ENCODE measurements around the gene RPS27. TPM values are rescaled to one million over a fixed set of nuclear protein-coding genes. Genes with fewer than 3 reads are reported as not detected.
A peak's percentile ranks its signal among the peaks of the same experiment; 100 is the strongest.
"Not testable (repeated sequence)": the region's sequence is repeated elsewhere in the genome, so short reads cannot be mapped to it uniquely, and the experiment has no call there.

RPS27 gene
- total RNA-seq, 2 experiments from 2014 or later, result 1,340 to 1,924 TPM

DNA sequence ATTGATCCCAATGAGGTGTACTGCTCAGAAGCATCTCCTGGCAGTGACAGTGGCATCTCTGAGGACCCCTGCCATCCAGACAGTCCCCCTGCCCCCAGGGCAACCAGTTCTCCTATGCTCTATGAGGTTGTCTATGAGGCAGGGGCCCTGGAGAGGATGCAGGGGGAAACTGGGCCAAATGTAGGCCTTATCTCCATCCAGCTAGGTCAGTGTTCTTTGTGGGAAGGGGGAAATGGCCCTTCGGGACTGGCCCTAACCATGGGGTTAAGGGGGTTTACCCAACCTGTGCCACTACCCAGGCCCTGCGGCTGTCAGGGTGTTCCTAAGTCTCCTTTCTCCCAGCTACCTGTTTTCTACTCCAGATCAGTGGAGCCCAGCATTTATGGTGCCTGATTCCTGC, 21.6 kb upstream of the RPS27 start:
- Mint-ChIP-seq H3K27me3 (no peaks in the 10 kb centered on the region), H3K9me3 (no peaks in the 10 kb centered on the region), H3K4me3 (no peak overlapping the region), H3K36me3 (peaks cover 27% of the 10 kb centered on the region), H3K27ac (peak overlapping the region; percentile 9), H3K4me1 (peaks cover 41% of the 10 kb centered on the region)
- no peak for DNase-seq

DNA sequence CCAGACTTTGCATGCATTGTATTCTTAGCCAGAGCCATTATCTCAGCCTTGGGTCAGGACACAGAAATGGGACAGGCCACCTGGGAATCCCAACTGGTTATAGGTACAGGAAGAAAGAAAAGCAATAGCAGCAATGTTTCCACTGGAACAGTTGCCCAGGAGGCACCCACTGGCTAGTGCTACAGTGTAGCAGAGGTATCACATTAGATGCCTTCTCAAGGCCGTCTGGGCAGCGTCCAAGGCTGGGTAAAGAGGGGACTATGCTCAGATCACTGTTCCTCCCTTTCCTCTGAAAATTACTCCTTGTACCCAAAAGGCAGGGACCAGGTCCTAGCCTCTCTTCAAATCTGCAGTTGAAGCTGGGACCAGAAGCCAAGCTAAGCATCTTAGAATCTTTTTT, 20.2 kb upstream of the RPS27 start:
- H3K4me1 Mint-ChIP-seq, result peaks cover 43% of the 10 kb centered on the region
- no peaks in the 10 kb centered on the region for H3K27me3 Mint-ChIP-seq
- H3K27ac Mint-ChIP-seq, result no peak overlapping the region
- peaks cover 33% of the 10 kb centered on the region for H3K36me3 Mint-ChIP-seq
- no peak for DNase-seq
- no peak overlapping the region for H3K4me3 Mint-ChIP-seq
- H3K9me3 Mint-ChIP-seq, result no peaks in the 10 kb centered on the region

DNA sequence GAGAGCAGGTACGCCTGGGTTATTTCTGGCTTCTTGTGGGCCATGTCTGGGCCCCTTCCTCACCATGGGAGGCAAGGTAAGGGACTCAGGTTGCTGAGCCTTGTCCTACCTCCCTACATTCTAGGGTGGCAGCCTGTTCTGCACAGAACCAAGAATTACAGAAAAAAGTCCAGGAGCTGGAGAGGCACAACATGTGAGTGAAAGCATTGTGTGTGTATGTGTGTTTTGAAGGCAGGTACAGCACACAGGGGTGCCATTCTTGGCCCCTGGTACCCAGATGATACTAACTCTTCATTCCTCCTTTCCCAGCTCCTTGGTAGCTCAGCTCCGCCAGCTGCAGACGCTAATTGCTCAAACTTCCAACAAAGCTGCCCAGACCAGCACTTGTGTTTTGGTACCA, 17.5 kb upstream of the RPS27 start:
- Mint-ChIP-seq H3K4me1 (peaks cover 42% of the 10 kb centered on the region), H3K27me3 (no peaks in the 10 kb centered on the region), H3K9me3 (no peaks in the 10 kb centered on the region), H3K4me3 (no peak overlapping the region), H3K36me3 (peaks cover 38% of the 10 kb centered on the region), H3K27ac (peak overlapping the region; percentile 76)
- no peak for DNase-seq

DNA sequence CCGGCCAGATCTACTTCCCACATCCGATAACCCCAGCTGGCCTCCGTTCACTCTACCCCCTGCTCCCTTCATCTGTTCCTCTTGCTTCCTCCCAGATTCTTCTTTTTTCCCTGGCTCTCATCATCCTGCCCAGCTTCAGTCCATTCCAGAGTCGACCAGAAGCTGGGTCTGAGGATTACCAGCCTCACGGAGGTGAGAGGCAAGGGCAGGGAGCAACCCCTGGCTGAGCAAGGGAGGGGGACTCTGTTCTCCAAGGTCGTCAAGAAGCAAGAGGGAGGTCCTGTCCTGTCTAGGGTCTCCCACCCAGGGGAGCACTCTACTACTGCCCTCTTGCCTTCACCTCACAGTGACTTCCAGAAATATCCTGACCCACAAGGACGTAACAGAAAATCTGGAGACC, 17.0 kb upstream of the RPS27 start:
- Mint-ChIP-seq H3K4me1 (peaks cover 42% of the 10 kb centered on the region), H3K36me3 (peaks cover 38% of the 10 kb centered on the region), H3K27ac (peak overlapping the region; percentile 43), H3K9me3 (no peaks in the 10 kb centered on the region), H3K4me3 (no peak overlapping the region), H3K27me3 (no peaks in the 10 kb centered on the region)
- DNase-seq, result no peak

DNA sequence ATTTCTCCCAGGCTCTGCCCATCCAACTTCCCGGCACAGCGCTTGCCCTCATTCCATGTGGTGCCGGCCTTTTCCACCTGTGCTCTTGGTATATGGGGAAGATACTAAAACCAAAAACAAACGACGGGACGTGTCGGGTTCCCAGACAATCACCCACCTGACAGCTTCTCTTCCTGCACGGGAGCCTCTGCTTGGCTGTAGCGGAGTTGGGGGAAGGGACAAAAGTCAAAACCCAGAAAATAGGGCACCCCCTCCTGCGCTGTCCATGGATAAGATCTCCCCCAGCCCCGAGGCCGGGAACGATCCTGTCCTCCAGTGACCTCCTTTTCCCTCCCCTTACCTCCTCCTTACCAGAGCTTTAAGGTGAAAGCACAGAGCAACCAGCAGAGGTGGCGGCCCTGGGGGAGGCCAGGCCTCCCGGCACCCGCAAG, 13.7 kb upstream of the RPS27 start:
- Mint-ChIP-seq H3K9me3 (no peaks in the 10 kb centered on the region), H3K4me1 (peaks cover 43% of the 10 kb centered on the region), H3K27ac (peak overlapping the region; percentile 98), H3K4me3 (peak overlapping the region; percentile 98), H3K36me3 (peaks cover 42% of the 10 kb centered on the region), H3K27me3 (no peaks in the 10 kb centered on the region)
- DNase-seq, result no peak

DNA sequence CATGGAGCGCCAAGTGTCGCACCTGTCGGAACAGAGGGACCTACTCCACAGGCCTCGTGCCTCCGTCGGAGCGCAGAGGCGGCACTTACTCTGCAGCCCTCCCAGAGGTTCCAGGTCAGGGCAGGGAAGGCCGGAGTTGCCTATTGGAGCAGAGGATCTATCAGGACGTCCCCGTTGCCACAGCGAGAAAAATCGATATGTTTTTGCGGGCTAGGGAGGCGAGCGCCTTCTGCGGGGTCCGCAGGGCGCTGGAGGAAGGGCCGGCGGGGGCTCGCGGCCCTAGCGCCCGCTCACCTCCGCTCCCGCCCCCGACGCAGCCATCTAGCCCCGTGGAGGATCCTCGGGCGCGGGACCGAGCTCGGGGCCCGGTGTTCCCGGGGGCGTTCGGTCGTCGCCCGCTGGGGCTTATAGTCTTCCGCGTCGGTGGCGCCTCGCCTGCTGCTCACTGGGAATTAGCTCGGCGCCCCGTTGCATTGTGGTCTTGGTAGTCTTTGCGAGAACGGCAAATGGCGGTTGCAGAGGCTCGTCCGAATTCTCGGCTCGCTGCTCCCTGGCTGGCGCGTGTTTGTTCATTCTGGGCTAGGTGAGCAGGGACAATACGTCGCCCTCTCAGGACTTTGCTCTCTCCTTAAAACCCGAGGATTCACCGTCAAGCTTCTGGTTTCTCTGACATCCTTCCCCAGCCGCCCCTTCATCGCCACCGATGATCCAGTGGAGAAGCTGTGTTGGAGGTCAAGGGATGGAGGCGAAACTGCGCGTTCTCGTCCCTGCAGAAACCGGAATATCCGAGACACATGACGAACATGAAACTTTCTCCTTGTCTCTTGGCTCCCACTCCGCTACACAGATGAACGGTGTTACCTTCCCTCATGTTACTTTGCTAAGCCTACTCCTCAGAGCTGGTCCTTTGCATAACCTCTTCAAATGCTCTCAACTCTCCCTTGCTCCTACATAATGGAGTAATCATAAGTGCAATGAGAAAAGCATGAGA, 13.0 kb upstream of the RPS27 start, which contains the start of gene JTB:
TSS of gene JTB (minus strand) at position 425 of the 991 bp plus-strand sequence. CDS start at position 3, 422 bp downstream.
- H3K27ac Mint-ChIP-seq, result peak within 1 kb of the TSS; percentile 98
- no peaks in the 10 kb centered on the region for H3K27me3 Mint-ChIP-seq
- H3K9me3 Mint-ChIP-seq, result no peaks in the 10 kb centered on the region
- peaks cover 35% of the 10 kb centered on the region for H3K36me3 Mint-ChIP-seq
- H3K4me1 Mint-ChIP-seq, result peaks cover 36% of the 10 kb centered on the region
- H3K4me3 Mint-ChIP-seq, result peak within 1 kb of the TSS; percentile 98
- peak; percentile 86 for DNase-seq

DNA sequence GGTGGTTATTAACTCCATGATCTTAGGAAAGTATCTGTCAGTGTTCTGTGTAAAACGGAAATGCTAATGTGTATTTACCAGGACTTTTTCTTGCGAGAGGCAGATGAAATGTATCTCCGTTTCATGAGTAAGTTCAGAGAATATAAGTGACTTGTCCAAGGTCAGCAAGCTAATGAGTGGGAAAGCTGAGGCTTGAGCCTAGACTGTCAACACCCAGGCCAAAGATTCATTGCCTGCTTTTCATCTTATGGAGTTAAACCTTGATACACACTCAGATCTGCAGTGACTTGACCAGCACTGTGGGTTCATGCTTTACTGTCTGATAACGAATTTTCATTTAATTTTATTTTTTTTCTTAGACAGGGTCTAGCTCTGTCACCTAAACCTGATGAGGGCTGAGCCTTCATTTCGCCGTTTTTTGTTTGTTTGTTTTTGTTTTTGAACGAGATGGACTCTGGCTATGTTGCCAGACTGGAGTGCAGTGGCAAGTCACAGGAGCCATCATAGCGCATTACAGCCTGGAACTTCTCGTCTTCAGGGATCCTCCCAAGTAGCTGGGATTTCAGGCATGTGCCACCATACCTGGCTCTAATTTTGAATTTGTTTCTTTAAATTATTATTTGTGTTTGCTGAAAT, 12.2 kb upstream of the RPS27 start:
- DNase-seq, result no peak
- no peaks in the 10 kb centered on the region for H3K27me3 Mint-ChIP-seq
- H3K9me3 Mint-ChIP-seq, result no peaks in the 10 kb centered on the region
- H3K4me3 Mint-ChIP-seq, result peak overlapping the region; percentile 98
- peaks cover 33% of the 10 kb centered on the region for H3K4me1 Mint-ChIP-seq
- H3K36me3 Mint-ChIP-seq, result peaks cover 30% of the 10 kb centered on the region
- H3K27ac Mint-ChIP-seq, result peak overlapping the region; percentile 94

DNA sequence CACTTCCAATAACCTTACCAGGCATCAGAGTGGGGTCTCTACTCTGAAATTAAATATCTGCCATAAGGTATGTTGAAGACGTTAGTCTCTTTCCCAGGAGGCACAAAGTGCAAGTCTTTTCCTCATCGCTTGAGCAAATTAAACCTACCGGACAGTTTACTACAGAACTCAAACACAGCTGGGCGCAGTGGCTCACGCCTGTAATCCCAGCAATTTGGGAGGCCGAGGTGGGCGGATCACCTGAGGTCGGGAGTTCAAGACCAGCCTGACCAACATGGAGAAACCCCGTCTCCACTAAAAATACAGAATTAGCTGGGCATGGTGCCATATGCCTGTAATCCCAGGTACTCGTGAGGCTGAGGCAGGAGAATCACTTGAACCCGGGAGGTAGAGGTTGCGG, 11.5 kb upstream of the RPS27 start:
- H3K9me3 Mint-ChIP-seq, H3K27me3 Mint-ChIP-seq, DNase-seq: not testable (repeated sequence)
- H3K4me1 Mint-ChIP-seq, result peaks cover 31% of the 10 kb centered on the region
- peak overlapping the region; percentile 98 for H3K4me3 Mint-ChIP-seq
- peaks cover 30% of the 10 kb centered on the region for H3K36me3 Mint-ChIP-seq
- H3K27ac Mint-ChIP-seq, result peak overlapping the region; percentile 18

DNA sequence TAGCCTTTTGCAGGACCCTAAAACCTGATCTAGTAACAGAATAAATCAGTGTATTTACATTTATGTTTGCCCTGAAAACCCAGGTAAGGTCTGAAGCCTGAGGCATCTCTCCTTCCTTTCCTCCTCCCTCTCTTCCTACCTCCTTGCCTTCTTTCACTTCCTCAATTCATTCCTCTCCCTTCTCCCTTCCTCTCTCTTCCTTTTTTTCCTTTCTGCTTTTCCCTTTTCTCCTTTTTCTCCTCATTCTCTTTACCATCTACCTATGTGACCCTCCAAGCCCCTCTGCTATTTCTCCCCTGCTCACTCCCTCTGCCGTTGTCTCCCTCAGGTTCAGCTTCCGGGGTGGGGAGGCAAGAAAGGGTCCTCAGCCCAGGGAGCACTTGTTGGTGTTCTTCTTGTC, 8.8 kb upstream of the RPS27 start:
- not testable (repeated sequence) for H3K27ac Mint-ChIP-seq, H3K9me3 Mint-ChIP-seq, H3K4me3 Mint-ChIP-seq, DNase-seq, H3K27me3 Mint-ChIP-seq
- Mint-ChIP-seq H3K4me1 (peaks cover 34% of the 10 kb centered on the region), H3K36me3 (peaks cover 14% of the 10 kb centered on the region)

DNA sequence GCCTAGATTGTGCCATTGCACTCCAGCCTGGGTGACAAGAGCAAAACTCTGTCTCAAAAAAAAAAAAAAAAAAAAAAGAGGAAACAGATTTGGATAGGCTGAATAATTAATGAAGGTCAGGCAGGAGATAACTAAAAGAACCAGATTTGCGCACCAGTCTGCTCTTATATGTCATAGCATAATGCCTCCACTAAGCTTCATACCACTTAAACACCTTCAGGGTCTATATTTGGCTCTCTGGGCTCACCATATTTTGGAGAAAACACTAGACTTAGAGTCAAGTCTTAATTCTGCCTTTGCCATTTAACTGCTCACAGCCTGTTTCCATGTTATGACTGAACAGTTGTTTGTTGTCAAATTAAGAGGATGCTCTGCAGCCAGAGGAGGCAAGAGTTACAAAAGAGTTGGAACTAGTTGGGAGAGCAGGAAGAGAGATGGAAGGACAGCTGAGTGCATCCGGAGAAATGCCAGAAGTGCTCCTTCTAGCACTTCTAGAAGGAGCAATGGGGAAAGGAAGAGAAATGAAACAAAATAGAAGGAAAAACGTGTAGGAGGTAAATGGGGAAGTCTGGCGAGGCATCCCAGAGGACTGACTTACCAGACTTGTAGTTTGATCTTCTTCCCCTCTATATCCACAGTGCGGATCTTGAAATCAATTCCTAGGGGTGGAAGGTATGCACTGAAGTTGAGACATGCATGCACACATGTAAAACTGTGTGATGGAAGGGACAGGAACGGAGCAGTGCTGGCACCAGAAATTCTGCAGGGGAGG, 6.3 kb upstream of the RPS27 start:
- peaks cover 6% of the 10 kb centered on the region for H3K36me3 Mint-ChIP-seq

DNA sequence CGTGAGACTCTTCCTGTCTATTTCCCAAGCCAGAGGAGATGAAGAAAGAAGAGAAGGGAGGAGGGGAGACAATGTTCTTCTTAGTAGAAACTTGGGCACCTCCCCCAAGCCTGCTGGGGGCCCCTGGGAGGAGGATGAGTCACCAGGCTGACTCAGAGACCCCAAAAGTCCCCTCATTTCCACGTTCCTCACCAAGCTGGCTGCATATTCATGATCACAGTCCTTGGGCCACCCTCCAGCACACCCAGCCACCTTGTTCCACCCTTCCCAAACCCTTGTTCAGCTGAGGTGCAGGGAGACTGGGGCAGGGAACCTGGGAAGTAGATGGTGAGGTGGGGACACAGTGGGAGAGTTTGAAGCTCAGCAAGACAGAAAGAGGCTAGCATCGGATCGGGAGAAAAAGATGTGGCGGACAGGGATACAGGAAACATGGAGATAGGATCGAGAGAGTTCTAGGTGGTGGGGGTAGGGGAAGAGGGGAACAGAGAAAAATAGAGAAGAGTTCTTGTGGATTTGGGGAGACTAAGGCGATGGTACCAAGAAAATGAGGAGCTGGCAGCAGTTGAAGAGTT, 5.1 kb upstream of the RPS27 start:
- Mint-ChIP-seq H3K27me3 (no peaks in the 10 kb centered on the region), H3K27ac (peak overlapping the region; percentile 96), H3K36me3 (peaks cover 4% of the 10 kb centered on the region), H3K4me1 (peaks cover 32% of the 10 kb centered on the region), H3K9me3 (no peaks in the 10 kb centered on the region), H3K4me3 (peak overlapping the region; percentile 92)
- peak; percentile 73 for DNase-seq

More for the DNA sequence above, 6.3 kb upstream of the RPS27 start:
- Mint-ChIP-seq H3K4me1 (peaks cover 26% of the 10 kb centered on the region), H3K27ac (peak overlapping the region; percentile 65), H3K4me3 (peak overlapping the region; percentile 27), H3K27me3 (no peaks in the 10 kb centered on the region), H3K9me3 (no peaks in the 10 kb centered on the region)
- no peak for DNase-seq

DNA sequence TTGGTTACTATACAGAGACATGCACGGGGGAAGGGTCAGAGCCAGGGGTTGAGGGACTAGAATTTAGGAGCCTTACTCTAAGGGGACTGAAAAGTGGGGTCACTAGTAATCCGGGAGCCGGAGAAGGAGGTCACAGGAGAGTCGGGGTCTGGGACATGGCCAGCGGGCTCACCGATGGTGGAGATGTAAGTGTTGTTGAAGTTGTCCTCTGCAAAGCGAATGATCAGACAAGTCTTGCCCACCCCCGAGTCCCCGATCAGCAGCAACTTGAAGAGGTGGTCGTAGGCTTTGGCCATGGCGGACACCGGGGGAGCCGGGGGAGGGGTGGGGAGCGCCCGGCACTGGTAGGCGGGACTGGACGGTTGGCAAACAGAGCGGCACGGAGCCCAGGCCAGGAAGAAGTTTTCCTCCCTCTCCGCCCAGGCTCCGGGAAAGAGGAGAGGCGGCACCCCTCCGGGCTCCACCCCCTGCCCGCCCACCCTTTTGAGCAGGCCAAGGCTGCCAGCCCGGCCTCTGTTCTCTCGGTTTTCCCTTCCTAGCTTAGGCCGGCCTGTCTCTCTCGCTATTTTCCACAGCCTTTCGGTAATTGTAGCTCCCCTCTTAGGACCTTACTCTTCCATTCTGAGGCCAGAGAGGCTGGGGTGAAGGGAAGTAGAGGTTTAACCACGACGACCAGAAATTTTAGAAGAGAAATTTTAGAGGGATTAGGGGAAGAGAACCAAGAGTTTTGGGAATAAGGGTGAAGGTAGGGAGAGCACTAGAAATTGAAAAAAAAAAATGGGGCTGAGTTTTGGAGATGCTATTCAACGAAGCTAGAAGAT, 4.4 kb upstream of the RPS27 start, which contains the start of gene RAB13:
TSS of gene RAB13 (minus strand) at position 399 of the 821 bp plus-strand sequence. CDS start at position 296, 103 bp downstream.
- Mint-ChIP-seq H3K9me3 (no peaks in the 10 kb centered on the region), H3K4me3 (peak within 1 kb of the TSS; percentile 92), H3K36me3 (peaks cover 12% of the 10 kb centered on the region), H3K27me3 (peaks cover 4% of the 10 kb centered on the region), H3K27ac (peak within 1 kb of the TSS; percentile 96), H3K4me1 (peaks cover 34% of the 10 kb centered on the region)
- no peak for DNase-seq

DNA sequence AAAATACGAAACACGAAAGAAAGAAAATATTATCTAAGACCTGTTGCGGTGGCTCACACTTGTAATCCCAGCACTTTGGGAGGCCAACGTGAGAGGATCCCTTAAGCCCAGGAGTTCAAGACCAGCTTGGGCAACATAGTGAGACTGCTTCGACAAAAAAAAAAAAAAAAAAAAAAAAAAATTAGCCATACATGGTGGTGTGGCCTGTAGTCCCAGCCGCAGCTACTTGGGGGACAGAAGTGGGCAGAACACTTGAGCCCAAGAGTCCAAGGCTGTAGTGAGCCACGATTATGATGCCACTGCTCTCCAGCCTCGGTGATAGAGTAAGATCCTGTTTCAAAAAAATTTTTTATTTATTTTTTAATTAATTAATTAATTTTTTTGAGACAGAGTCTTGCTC, 2.9 kb upstream of the RPS27 start:
- DNase-seq, result no peak
- H3K9me3 Mint-ChIP-seq, result peaks cover under 1% of the 10 kb centered on the region
- no peak overlapping the region for H3K4me3 Mint-ChIP-seq
- peaks cover 4% of the 10 kb centered on the region for H3K27me3 Mint-ChIP-seq
- H3K4me1 Mint-ChIP-seq, result peaks cover 44% of the 10 kb centered on the region
- H3K27ac Mint-ChIP-seq, result peak overlapping the region; percentile 88
- peaks cover 26% of the 10 kb centered on the region for H3K36me3 Mint-ChIP-seq
